ENCODE measurements around the gene RAB7B. TPM values are rescaled to one million over a fixed set of nuclear protein-coding genes. Genes with fewer than 3 reads are reported as not detected.

The RAB7B gene
- total and polyA plus RNA-seq, 2 of the 4 experiments (the other 2 are of a cell fraction), result 9.1 to 14.7 TPM

GRCh38 chr1:205961405-205961804 lies 41.8 kb downstream of the RAB7B start:
- no CpG with 5 or more reads among the region's 2 CpGs for WGBS, 2 experiments (ENCODE audit: extremely low coverage in 2 of 2, insufficient read length in 1 of 2)
- ATAC-seq (ENCODE audit: low read depth), result no peak
- CTCF ChIA-PET, result interaction anchor here (1.8 kb wide), 1 partner anchor 16 kb away, joined by 7 read pairs; no protein-coding TSS in a partner anchor

More at GRCh38 chr1:205961405-205961804, 41.8 kb downstream of the RAB7B start:
- no TSS peak for BruUV-seq (replicated peaks)
- Histone ChIP-seq H3K79me1 (ENCODE audit: low read depth in 1 of 2, low read length in 2 of 2) (no peaks in the 10 kb centered on the region), H3K27ac (ENCODE audit: insufficient read depth, low read length) (no peak overlapping the region), H3K4me3 (ENCODE audit: insufficient read depth, low read depth, low read length) (no peak overlapping the region), H3K4me2 (ENCODE audit: low read depth, low read length) (no peak overlapping the region), H4K91ac (ENCODE audit: insufficient read depth, low read depth, low read length) (no peak overlapping the region), H3K9ac (ENCODE audit: low read depth, low read length) (no peak overlapping the region), H4K5ac (ENCODE audit: low read depth, low read length) (no peak overlapping the region), H2BK20ac (ENCODE audit: low read depth, low read length) (no peak overlapping the region), H3K4ac (ENCODE audit: low read depth, low read length) (no peak overlapping the region), H2BK5ac (ENCODE audit: low read depth, low read length, poor library complexity, severe bottlenecking) (no peak overlapping the region), H3K14ac (replicated peaks; ENCODE audit: low read depth, low read length) (no peak overlapping the region), H3K9me1 (ENCODE audit: insufficient read depth, low read length) (no peaks in the 10 kb centered on the region; the same call in 1 of the 2 replicates), H2BK15ac (ENCODE audit: low read depth, low read length) (no peak overlapping the region), H2BK120ac (ENCODE audit: low read depth, low read length) (no peak overlapping the region), H4K20me1 (ENCODE audit: insufficient read depth, low read length) (no peaks in the 10 kb centered on the region), H2AK5ac (ENCODE audit: low read depth, low read length) (no peak overlapping the region), H3K27me3 (ENCODE audit: control insufficient read depth, insufficient read depth, low read length) (peaks cover 51% of the 10 kb centered on the region), H4K8ac (ENCODE audit: low read depth in 2 of 2, low read length in 2 of 2) (no peak overlapping the region), H3K9me3 (ENCODE audit: control insufficient read depth, insufficient read depth, low read length) (no peaks in the 10 kb centered on the region), H3K36me3 (ENCODE audit: control insufficient read depth, insufficient read depth, low read length) (no peaks in the 10 kb centered on the region), H2AK9ac (replicated peaks; ENCODE audit: low read depth, low read length, poor library complexity) (no peak overlapping the region), H3K18ac (ENCODE audit: low read depth, low read length) (no peak overlapping the region), H2AFZ (replicated peaks; ENCODE audit: low read length, poor library complexity) (no peak overlapping the region), H3K56ac (ENCODE audit: extremely low read depth, insufficient read depth, low read length) (no peak overlapping the region), H3K23ac (ENCODE audit: low read depth, low read length) (no peak overlapping the region), H3K4me1 (ENCODE audit: control insufficient read depth, insufficient read depth, low read length) (no peaks in the 10 kb centered on the region)
- POLR2A ChIA-PET (ENCODE audit: unreplicated experiment), result no interaction called here
- no peak for DNase-seq
- in situ Hi-C loops (cut with MboI; ENCODE audit: low sequenced_read_pairs), result no loop called here
- no peak for TF ChIP-seq RAD21 (IDR thresholded peaks at IDR 0.05; ENCODE audit: low read length)
- no peak for TF ChIP-seq CTCF (conservative IDR thresholded peaks at IDR 0.05; ENCODE audit: low read depth, low read length)
- no peak for TF ChIP-seq FOS (IDR thresholded peaks at IDR 0.05; ENCODE audit: low read depth, low read length)
- no peak for TF ChIP-seq CEBPB (IDR thresholded peaks at IDR 0.05; ENCODE audit: low read depth, low read length)
- TF ChIP-seq NFE2L2 (IDR thresholded peaks at IDR 0.05; ENCODE audit: low read depth, low read length), result no peak
- TF ChIP-seq RFX5 (IDR thresholded peaks at IDR 0.05; ENCODE audit: low read depth, low read length), result no peak
- no peak for TF ChIP-seq POLR2A (IDR thresholded peaks at IDR 0.05; ENCODE audit: low read depth, low read length)
- no peak for TF ChIP-seq CHD1 (IDR thresholded peaks at IDR 0.05; ENCODE audit: low read depth, low read length)
- TF ChIP-seq MAFK (IDR thresholded peaks at IDR 0.05; ENCODE audit: low read depth, low read length), result no peak
- no peak for TF ChIP-seq MXI1 (IDR thresholded peaks at IDR 0.05; ENCODE audit: borderline replicate concordance, low read depth, low read length)
- no peak for TF ChIP-seq BHLHE40 (IDR thresholded peaks at IDR 0.05; ENCODE audit: low read depth, low read length)
- no peak for TF ChIP-seq MAZ (IDR thresholded peaks at IDR 0.05; ENCODE audit: borderline replicate concordance, low read depth, low read length)
- TF ChIP-seq RCOR1 (IDR thresholded peaks at IDR 0.05; ENCODE audit: insufficient replicate concordance, low read length), result no peak
- no peak for TF ChIP-seq ELK1 (IDR thresholded peaks at IDR 0.05; ENCODE audit: borderline replicate concordance, low read depth, low read length)
- TF ChIP-seq SMC3 (IDR thresholded peaks at IDR 0.05; ENCODE audit: low read depth, low read length), result no peak
- TF ChIP-seq USF2 (IDR thresholded peaks at IDR 0.05; ENCODE audit: low read depth, low read length), result no peak
- dilution Hi-C loops (cut with HindIII; ENCODE audit: low sequenced_read_pairs, unreplicated experiment), result no loop called here
- intact Hi-C loops (cut with micrococcal nuclease), result no loop called here

Data from IMR-90 (cell line).